PFSK-1 (cell line): ENCODE measurements around the gene ARGLU1.

Experiments used
- FOXP2 ChIP-seq: optimal IDR thresholded peaks from 2 replicates; pipeline ENCODE3; 2011; ENCODE audit warnings: borderline replicate concordance, control low read depth, inconsistent platforms; ENCODE audit not compliant: insufficient read depth; ENCODE audit errors: extremely low read length, extremely low read depth
- POLR2AphosphoS5 ChIP-seq: IDR thresholded peaks from 2 replicates; pipeline ENCODE4 v1.6.1; 2012; ENCODE audit warnings: low read depth, mild to moderate bottlenecking, control low read depth, low read length, moderate library complexity
- SIN3A ChIP-seq: IDR thresholded peaks from 2 replicates; pipeline ENCODE4 v1.6.1; 2012; ENCODE audit warnings: mild to moderate bottlenecking, low read length, moderate library complexity, borderline replicate concordance; ENCODE audit not compliant: insufficient read depth
- TAF1 ChIP-seq: IDR thresholded peaks from 2 replicates; pipeline ENCODE4 v1.6.1; 2012; ENCODE audit warnings: low read length, control low read depth, borderline replicate concordance; ENCODE audit not compliant: insufficient read depth
- TF ChIP-seq, protein P1 (sequence below), 2 experiments: IDR thresholded peaks; 2 replicates each; pipeline versions ENCODE4 v1.6.1 to v1.8.0; 2011 to 2012; ENCODE audit warnings: low read depth in 2 of 2, low read length in 2 of 2, control low read depth in 1 of 2, inconsistent platforms in 1 of 2, mild to moderate bottlenecking in 1 of 2, moderate library complexity in 1 of 2; ENCODE audit not compliant: insufficient read depth in 1 of 2

GRCh38 chr13:106524108-106524507 lies 43.8 kb downstream of the ARGLU1 start:
- TF ChIP-seq, protein P1, sequence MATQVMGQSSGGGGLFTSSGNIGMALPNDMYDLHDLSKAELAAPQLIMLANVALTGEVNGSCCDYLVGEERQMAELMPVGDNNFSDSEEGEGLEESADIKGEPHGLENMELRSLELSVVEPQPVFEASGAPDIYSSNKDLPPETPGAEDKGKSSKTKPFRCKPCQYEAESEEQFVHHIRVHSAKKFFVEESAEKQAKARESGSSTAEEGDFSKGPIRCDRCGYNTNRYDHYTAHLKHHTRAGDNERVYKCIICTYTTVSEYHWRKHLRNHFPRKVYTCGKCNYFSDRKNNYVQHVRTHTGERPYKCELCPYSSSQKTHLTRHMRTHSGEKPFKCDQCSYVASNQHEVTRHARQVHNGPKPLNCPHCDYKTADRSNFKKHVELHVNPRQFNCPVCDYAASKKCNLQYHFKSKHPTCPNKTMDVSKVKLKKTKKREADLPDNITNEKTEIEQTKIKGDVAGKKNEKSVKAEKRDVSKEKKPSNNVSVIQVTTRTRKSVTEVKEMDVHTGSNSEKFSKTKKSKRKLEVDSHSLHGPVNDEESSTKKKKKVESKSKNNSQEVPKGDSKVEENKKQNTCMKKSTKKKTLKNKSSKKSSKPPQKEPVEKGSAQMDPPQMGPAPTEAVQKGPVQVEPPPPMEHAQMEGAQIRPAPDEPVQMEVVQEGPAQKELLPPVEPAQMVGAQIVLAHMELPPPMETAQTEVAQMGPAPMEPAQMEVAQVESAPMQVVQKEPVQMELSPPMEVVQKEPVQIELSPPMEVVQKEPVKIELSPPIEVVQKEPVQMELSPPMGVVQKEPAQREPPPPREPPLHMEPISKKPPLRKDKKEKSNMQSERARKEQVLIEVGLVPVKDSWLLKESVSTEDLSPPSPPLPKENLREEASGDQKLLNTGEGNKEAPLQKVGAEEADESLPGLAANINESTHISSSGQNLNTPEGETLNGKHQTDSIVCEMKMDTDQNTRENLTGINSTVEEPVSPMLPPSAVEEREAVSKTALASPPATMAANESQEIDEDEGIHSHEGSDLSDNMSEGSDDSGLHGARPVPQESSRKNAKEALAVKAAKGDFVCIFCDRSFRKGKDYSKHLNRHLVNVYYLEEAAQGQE (IDR thresholded peaks at IDR 0.05; ENCODE audit: insufficient read depth in 1 of 2, low read depth in 2 of 2, low read length in 2 of 2) = no peak
- TF ChIP-seq SIN3A (no peak), TAF1 (no peak), POLR2AphosphoS5 (no peak), FOXP2 (no peak)
